Glomerular visceral epithelial cell (primary cell): Measurements from ENCODE around the gene SNAPC3.
"Not testable (repeated sequence)": the region's sequence is repeated elsewhere in the genome, so short reads cannot be mapped to it uniquely, and the experiment has no call there.

Experiments
- DNase-seq: peaks from one replicate; pipeline ENCODE4 v3.0.0-alpha.2; 2016; ENCODE audit errors: extremely low spot score

The SNAPC3 gene

GRCh38 chr9:15422372-15423230 lies at the start of gene SNAPC3:
Gene SNAPC3, plus strand, starts transcription at chr9:15422876. Its CDS starts 4 bp downstream, at chr9:15422880.
- peak; percentile 95 for DNase-seq

- no peak for DNase-seq
Measured at GRCh38 chr9:15373881-15374280, 48.8 kb upstream of the SNAPC3 start.

- no peak for DNase-seq
Measured at GRCh38 chr9:15374310-15374709, 48.4 kb upstream of the SNAPC3 start.

- no peak for DNase-seq
Measured at GRCh38 chr9:15374825-15375224, 47.9 kb upstream of the SNAPC3 start.

GRCh38 chr9:15377625-15378540 lies 44.8 kb upstream of the SNAPC3 start:
- DNase-seq, result no peak

GRCh38 chr9:15379317-15379716 lies 43.4 kb upstream of the SNAPC3 start:
- not testable (repeated sequence) for DNase-seq

GRCh38 chr9:15379888-15380287 lies 42.8 kb upstream of the SNAPC3 start:
- DNase-seq, result not testable (repeated sequence)

- no peak for DNase-seq
Measured at GRCh38 chr9:15381491-15381890, 41.2 kb upstream of the SNAPC3 start.

GRCh38 chr9:15386465-15386864 lies 36.2 kb upstream of the SNAPC3 start:
- no peak for DNase-seq

- no peak for DNase-seq
Measured at GRCh38 chr9:15389173-15389572, 33.5 kb upstream of the SNAPC3 start.

GRCh38 chr9:15389631-15390030 lies 33.0 kb upstream of the SNAPC3 start:
- DNase-seq, result no peak

- no peak for DNase-seq
Measured at GRCh38 chr9:15390201-15390600, 32.5 kb upstream of the SNAPC3 start.

GRCh38 chr9:15392363-15392762 lies 30.3 kb upstream of the SNAPC3 start:
- no peak for DNase-seq

- DNase-seq, result no peak
Measured at GRCh38 chr9:15400281-15400941, 22.3 kb upstream of the SNAPC3 start.

- peak; percentile 53 for DNase-seq
Measured at GRCh38 chr9:15401266-15401665, 21.4 kb upstream of the SNAPC3 start.

GRCh38 chr9:15403155-15403554 lies 19.5 kb upstream of the SNAPC3 start:
- no peak for DNase-seq

- DNase-seq, result no peak
Measured at GRCh38 chr9:15404171-15404570, 18.5 kb upstream of the SNAPC3 start.

GRCh38 chr9:15416880-15417279 lies 5.8 kb upstream of the SNAPC3 start:
- DNase-seq, result peak; percentile 24

- no peak for DNase-seq
Measured at GRCh38 chr9:15417626-15418025, 5.0 kb upstream of the SNAPC3 start.

GRCh38 chr9:15420796-15421195 lies 1.9 kb upstream of the SNAPC3 start:
- no peak for DNase-seq

GRCh38 chr9:15421532-15421931 lies 1.1 kb upstream of the SNAPC3 start:
- DNase-seq, result no peak

GRCh38 chr9:15421990-15422371 lies 695 bp upstream of the SNAPC3 start:
- no peak for DNase-seq
